Spleen (tissue), 11 donors: ENCODE data around the gene ZNF236. TPM values are rescaled to one million over a fixed set of nuclear protein-coding genes. Genes with fewer than 3 reads are reported as not detected.

Experiments used
- DNase-seq: peaks from one replicate; pipeline ENCODE4 v3.0.0-alpha.2; 2020
- H3K27ac ChIP-seq, 8 donors: fragments of 200-600 bp; sonication (generic) in 7 of 8; 1 replicate in 4 of 8; 2 replicates in 4 of 8; pipeline versions ENCODE4 v1.5.0 to v1.8.0; 2016 to 2021; ENCODE audit warnings: inconsistent platforms in 4 of 8, mild to moderate bottlenecking in 4 of 8, moderate library complexity in 1 of 8
- H3K27me3 ChIP-seq, 7 donors: fragments of 200-600 bp; sonication (generic) in 6 of 7; replicated peaks in 1 of 7; 1 replicate in 4 of 7; 2 replicates in 3 of 7; pipeline versions ENCODE4 v1.5.0 to v1.8.0; 2016 to 2021; ENCODE audit warnings: inconsistent platforms in 3 of 7, mild to moderate bottlenecking in 1 of 7
- H3K36me3 ChIP-seq, 6 donors: fragments of 200-600 bp; sonication (generic) in 5 of 6; 1 replicate in 4 of 6; 2 replicates in 2 of 6; pipeline versions ENCODE4 v1.5.0 to v1.8.0; 2016 to 2021; ENCODE audit warnings: inconsistent platforms in 2 of 6
- H3K4me1 ChIP-seq, 6 donors: fragments of 200-600 bp; sonication (generic) in 5 of 6; 1 replicate in 3 of 6; 2 replicates in 3 of 6; pipeline versions ENCODE4 v1.5.0 to v1.8.0; 2016 to 2021; ENCODE audit warnings: inconsistent platforms in 3 of 6
- H3K4me3 ChIP-seq, 8 donors: fragments of 200-600 bp; sonication (generic) in 7 of 8; 1 replicate in 4 of 8; 2 replicates in 4 of 8; pipeline versions ENCODE4 v1.5.0 to v1.8.0; 2016 to 2021; ENCODE audit warnings: inconsistent platforms in 4 of 8, mild to moderate bottlenecking in 4 of 8, moderate library complexity in 2 of 8
- H3K9me3 ChIP-seq, 8 donors: fragments of 200-600 bp; sonication (generic) in 7 of 8; 1 replicate in 4 of 8; 2 replicates in 4 of 8; pipeline versions ENCODE4 v1.5.0 to v1.8.0; 2016 to 2021; ENCODE audit warnings: inconsistent platforms in 4 of 8
- CTCF ChIP-seq, 11 experiments: fragments of 200-600 bp in 7 of 11; fragments of 450-650 bp in 4 of 11; sonication (generic) in 4 of 11; IDR thresholded peaks in 8 of 11; conservative IDR thresholded peaks in 3 of 11; 1 replicate in 7 of 11; 2 replicates in 4 of 11; pipeline versions ENCODE4 v1.4.0 to v1.8.0; 2016 to 2021; ENCODE audit warnings: antibody characterized with exemption in 11 of 11, inconsistent platforms in 4 of 11, mild to moderate bottlenecking in 1 of 11
- POLR2A ChIP-seq, 3 donors: fragments of 450-650 bp; IDR thresholded peaks; one replicate each; pipeline ENCODE4 v1.5.1; 2017; ENCODE audit warnings: antibody characterized with exemption in 3 of 3, mild to moderate bottlenecking in 1 of 3
- POLR2AphosphoS5 ChIP-seq, 3 donors: sonication (generic); formaldehyde crosslinking; IDR thresholded peaks; one replicate each; pipeline ENCODE4 v1.5.1; 2017; ENCODE audit warnings: antibody characterized with exemption in 3 of 3
- WGBS, 5 donors: extraction: QIAGEN DNeasy Blood & Tissue Kit in 3 of 5; methylation state at CpG; one replicate each; pipeline versions ENCODE4 v1.1.5 to v1.1.7; 2013 to 2018; 5-methylcytosine and 5-hydroxymethylcytosine counted together
- intact Hi-C: fragments of 100-400 bp; cut with DNase I; formaldehyde crosslinking; loops from one replicate; pipeline ENCODE4 v1.15.0; 2023; ENCODE audit warnings: low total_unique reads
- polyA plus RNA-seq, 3 donors: library from polyadenylated mRNA; stranded (reverse); fragments of 200-250 nt; gene quantifications; one replicate each; pipeline ENCODE4 v1.2.1, GENCODE V29; 2013
- total RNA-seq, 7 donors: library from RNA; depleted of rRNA in 3 of 7; stranded (reverse); fragments of >200 nt in 3 of 7; fragmentation: NEBNext Ultra II Directional in 4 of 7; extraction: Animal tissue kit (Norgen Biotek cat#: 25700) in 4 of 7; gene quantifications; one replicate each; pipeline versions ENCODE4 v1.1.0 to v1.2.1, GENCODE V29; 2016 to 2021
- donor health status: healthy with polysubstance abuse.
- donor health status: DM: no; HTN: no; CAD: no; lungs with moderate emphysema.
- donor health status: DM: no; HTN: no; CAD: no.
- donor health status: Bipolar disorder and iron deficiency.
- donor health status: healthy.
- donor health status: DM: no; HTN: no; CAD: no.
- donor health status: DM: yes; HTN: yes; CAD: no.

Gene ZNF236
- total and polyA plus RNA-seq, 10 donors, result 1.5 to 25.4 (median 19.9) TPM

DNA sequence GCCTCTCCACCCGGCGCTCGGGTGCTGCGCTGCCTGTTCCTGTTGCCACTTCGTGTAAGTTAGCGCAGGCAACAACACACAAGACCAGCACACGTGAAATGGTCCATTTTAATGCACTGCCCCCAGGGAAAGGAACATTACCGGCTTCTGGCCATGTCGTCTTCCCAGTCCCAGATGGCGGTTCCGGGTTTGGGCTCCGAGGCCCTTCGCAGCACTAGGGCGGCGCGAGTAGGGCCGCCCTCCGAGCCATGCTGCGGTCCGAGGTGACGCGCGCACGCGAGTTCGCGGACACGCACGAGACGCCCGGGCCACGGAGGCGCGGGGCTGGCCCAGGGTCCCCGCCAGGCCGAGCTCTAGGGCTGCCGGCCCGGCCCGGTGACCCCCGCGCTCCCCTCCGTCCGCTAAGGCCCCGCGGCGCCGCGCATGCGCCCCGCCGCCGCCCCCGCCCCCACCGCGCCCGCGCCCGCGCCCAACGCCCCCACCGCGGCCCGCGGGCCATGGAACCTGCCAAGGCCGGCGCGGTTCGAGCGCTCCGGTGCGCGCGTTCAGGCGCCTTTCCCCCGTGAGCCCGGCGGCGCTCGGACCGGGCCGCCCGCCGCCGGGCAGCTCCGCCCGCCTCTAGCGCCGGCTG lies 367 bp upstream of the ZNF236 start:
- Histone ChIP-seq H3K4me3 (peak overlapping the region; percentile 67 to 97 (median 81)), H3K4me1 (peaks cover 18 to 69% (median 34%) of the 10 kb centered on the region in 6 donors), H3K27me3 (no peaks in the 10 kb centered on the region), H3K36me3 (no peaks in the 10 kb centered on the region), H3K27ac (peak overlapping the region; percentile 92 to 99 (median 96)), H3K9me3 (no peaks in the 10 kb centered on the region)
- TF ChIP-seq CTCF (IDR thresholded peaks at IDR 0.05 in 8 of 11, conservative IDR thresholded peaks at IDR 0.05 in 3 of 11) (peak in 1 of 11 experiments; percentile 7), POLR2A (IDR thresholded peaks at IDR 0.05) (no peak), POLR2AphosphoS5 (IDR thresholded peaks at IDR 0.05) (peak; percentile 74 to 85 (median 84))
- peak; percentile 94 for DNase-seq
- intact Hi-C loops, result no loop called here
- WGBS, 5 donors, result 0 to 3% (median 0%) methylated on average over 14 to 88 of the region's 88 CpGs

GRCh38 chr18:76823161-76823538 lies 793 bp downstream of the ZNF236 start:
- no peaks in the 10 kb centered on the region for H3K9me3 ChIP-seq
- DNase-seq, result peak; percentile 91
- WGBS, 5 donors, result 5 to 11% (median 8%) methylated on average over 11 to 26 of the region's 26 CpGs
- H3K27me3 ChIP-seq, result no peaks in the 10 kb centered on the region
- intact Hi-C loops, result no loop called here
- peaks cover 18 to 75% (median 40%) of the 10 kb centered on the region in 6 donors for H3K4me1 ChIP-seq
- no peaks in the 10 kb centered on the region for H3K36me3 ChIP-seq
- peak overlapping the region; percentile 52 to 97 (median 69) for H3K4me3 ChIP-seq
- TF ChIP-seq POLR2AphosphoS5 (IDR thresholded peaks at IDR 0.05) (no peak), POLR2A (IDR thresholded peaks at IDR 0.05) (no peak), CTCF (IDR thresholded peaks at IDR 0.05 in 8 of 11, conservative IDR thresholded peaks at IDR 0.05 in 3 of 11) (no peak)
- peak overlapping the region; percentile 59 to 99 (median 95) for H3K27ac ChIP-seq

DNA sequence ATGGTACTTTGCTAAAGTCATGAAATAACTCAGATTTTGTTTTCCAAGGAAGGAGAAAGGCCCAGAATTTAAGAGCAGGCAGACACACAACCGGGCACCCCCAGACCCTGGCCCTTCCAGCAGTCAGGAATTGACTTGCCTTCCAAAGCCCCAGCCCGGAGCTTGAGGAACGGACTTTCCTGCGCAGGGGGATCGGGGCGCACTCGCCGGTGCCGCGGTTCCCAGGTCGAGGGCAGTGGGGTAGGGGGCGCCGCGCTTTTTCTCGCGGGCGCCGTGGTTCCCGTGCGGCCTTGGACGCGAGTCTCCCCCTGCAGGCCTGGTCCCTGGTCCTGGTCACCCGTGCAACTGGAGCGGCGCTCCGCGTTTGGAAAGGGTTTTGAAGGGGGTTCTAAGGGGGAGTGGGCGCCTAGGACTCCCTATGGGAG lies 1.2 kb downstream of the ZNF236 start:
- Histone ChIP-seq H3K27ac (peak overlapping the region in 7 of 8 donors; percentile 13 to 99 (median 96)), H3K27me3 (no peaks in the 10 kb centered on the region), H3K9me3 (no peaks in the 10 kb centered on the region), H3K4me3 (peak overlapping the region; percentile 52 to 97 (median 69)), H3K36me3 (no peaks in the 10 kb centered on the region), H3K4me1 (peaks cover 18 to 74% (median 40%) of the 10 kb centered on the region in 6 donors)
- no peak for TF ChIP-seq POLR2A (IDR thresholded peaks at IDR 0.05)
- no peak for TF ChIP-seq POLR2AphosphoS5 (IDR thresholded peaks at IDR 0.05)
- TF ChIP-seq CTCF (IDR thresholded peaks at IDR 0.05 in 8 of 11, conservative IDR thresholded peaks at IDR 0.05 in 3 of 11), result no peak
- intact Hi-C loops, result no loop called here
- DNase-seq, result peak; percentile 87
- 22 to 53% (median 30%) methylated on average over 18 to 28 of the region's 28 CpGs for WGBS, 5 donors

DNA sequence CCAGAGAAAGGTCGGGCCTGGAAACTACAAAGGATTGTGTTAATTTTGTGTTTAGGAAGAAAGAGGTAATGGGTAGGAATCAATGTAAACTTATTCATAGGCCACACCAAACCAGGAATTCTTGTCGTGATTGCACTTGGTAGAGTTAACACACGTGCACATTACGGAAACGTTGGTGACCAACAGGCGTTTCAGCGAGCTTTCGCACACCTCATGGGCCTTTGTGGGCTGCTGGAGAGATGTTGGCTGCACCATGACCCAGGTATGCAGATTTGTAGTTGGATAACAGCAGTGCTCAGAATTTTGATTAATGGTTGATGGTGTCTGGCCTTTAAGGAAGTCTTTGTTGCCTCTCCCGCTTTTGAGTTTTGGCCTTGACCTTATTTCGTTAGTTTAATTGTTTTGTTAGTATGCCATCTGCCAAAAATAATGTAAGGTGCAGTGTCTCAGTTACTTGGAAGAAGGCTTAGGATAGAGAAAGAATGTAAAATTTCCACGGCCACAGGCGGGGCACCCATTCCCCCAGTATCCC lies 1.9 kb downstream of the ZNF236 start:
- H3K4me3 ChIP-seq, result peak overlapping the region in 3 of 8 donors; percentile 79 to 97 (median 97)
- WGBS, 5 donors, result 81 to 86% (median 84%) methylated on average over 12 of the region's 12 CpGs
- H3K36me3 ChIP-seq, result no peaks in the 10 kb centered on the region
- H3K27ac ChIP-seq, result peak overlapping the region in 5 of 8 donors; percentile 5 to 99 (median 97)
- intact Hi-C loops, result no loop called here
- H3K27me3 ChIP-seq, result no peaks in the 10 kb centered on the region
- H3K4me1 ChIP-seq, result peaks cover 18 to 70% (median 40%) of the 10 kb centered on the region in 6 donors
- no peaks in the 10 kb centered on the region for H3K9me3 ChIP-seq
- TF ChIP-seq POLR2A (IDR thresholded peaks at IDR 0.05) (no peak), CTCF (IDR thresholded peaks at IDR 0.05 in 8 of 11, conservative IDR thresholded peaks at IDR 0.05 in 3 of 11) (no peak), POLR2AphosphoS5 (IDR thresholded peaks at IDR 0.05) (no peak)
- no peak for DNase-seq
